K562 (cell line): ENCODE measurements around the gene F12. TPM values are rescaled to one million over a fixed set of nuclear protein-coding genes. Genes with fewer than 3 reads are reported as not detected.
A peak's percentile ranks its signal among the peaks of the same experiment; 100 is the strongest.

Experiments
- BCLAF1 ChIP-seq, 2 experiments: fragments of 450-650 bp in 1 of 2; IDR thresholded peaks; 2 replicates each; pipeline ENCODE4 v1.6.1; 2011 to 2017; ENCODE audit warnings: low read depth in 2 of 2, antibody characterized with exemption in 1 of 2, borderline replicate concordance in 1 of 2, low read length in 1 of 2, mild to moderate bottlenecking in 1 of 2, mixed read lengths in 1 of 2; ENCODE audit not compliant: control insufficient read depth in 1 of 2
- GTF2A2 ChIP-seq: IDR thresholded peaks from 2 replicates; pipeline ENCODE4 v1.6.1; 2016; ENCODE audit warnings: mild to moderate bottlenecking, missing genetic modification characterization, missing compliant biosample characterization
- RBFOX2 ChIP-seq: fragments of 200-400 bp; formaldehyde crosslinking; IDR thresholded peaks from 2 replicates; pipeline ENCODE4 v1.6.1; 2017; ENCODE audit warnings: low read depth, mild to moderate bottlenecking, low read length, moderate library complexity
- ZNF398 ChIP-seq: fragments of 250-450 bp; sonication (Bioruptor Pico); IDR thresholded peaks from 2 replicates; pipeline ENCODE4 v1.8.0; 2021; ENCODE audit warnings: moderate library complexity, mild to moderate bottlenecking, inconsistent platforms
- ZNF583 ChIP-seq: fragments of 250-450 bp; sonication (Bioruptor Pico); IDR thresholded peaks from 2 replicates; pipeline ENCODE4 v1.4.0; 2020
- polyA plus RNA-seq, 8 experiments: library from polyadenylated mRNA; depleted of rRNA in 4 of 8; stranded (reverse) in 5 of 8; unstranded in 3 of 8; fragments of >200 nt; fragmentation: Nextera tagmentation in 2 of 8; fragmentation: Illumina TruSeq in 1 of 8; extraction: Ambion mirVana in 2 of 8; extraction: Trizol in 1 of 8; gene quantifications; 2 replicates each; pipeline versions ENCODE4 v1.2.1 to v1.2.3, GENCODE V29; 2011 to 2014; ENCODE audit warnings: inconsistent platforms in 1 of 8, missing spikeins in 1 of 8
- total RNA-seq, 7 experiments: library from RNA; depleted of rRNA in 6 of 7; stranded (reverse); fragments of >200 nt in 6 of 7; fragmentation: Illumina TruSeq in 2 of 7; extraction: Trizol in 2 of 7; gene quantifications; 2 replicates each; pipeline versions ENCODE4 v1.2.1 to v1.2.3, GENCODE V29; 2011 to 2021; ENCODE audit warnings: low replicate concordance in 1 of 7
- TF ChIP-seq, protein P1 (sequence below): fragments of 250-450 bp; sonication (Bioruptor Pico); IDR thresholded peaks from 2 replicates; pipeline ENCODE4 v1.4.0; 2020
- TF ChIP-seq, protein P2 (sequence below): sonication (generic); formaldehyde crosslinking; IDR thresholded peaks from 2 replicates; pipeline ENCODE4 v1.8.1; 2023; ENCODE audit warnings: mild to moderate bottlenecking, missing genetic modification reagents

Gene F12
- total and polyA plus RNA-seq, 9 of the 15 experiments (the other 6 are each of a cell fraction or from before 2014, with no cell fraction given) = 0.59 to 18.3 (median 3.6) TPM

GRCh38 chr5:177371120-177372033 is 38.0 kb downstream of the F12 start (continued):
- TF ChIP-seq, protein P1, sequence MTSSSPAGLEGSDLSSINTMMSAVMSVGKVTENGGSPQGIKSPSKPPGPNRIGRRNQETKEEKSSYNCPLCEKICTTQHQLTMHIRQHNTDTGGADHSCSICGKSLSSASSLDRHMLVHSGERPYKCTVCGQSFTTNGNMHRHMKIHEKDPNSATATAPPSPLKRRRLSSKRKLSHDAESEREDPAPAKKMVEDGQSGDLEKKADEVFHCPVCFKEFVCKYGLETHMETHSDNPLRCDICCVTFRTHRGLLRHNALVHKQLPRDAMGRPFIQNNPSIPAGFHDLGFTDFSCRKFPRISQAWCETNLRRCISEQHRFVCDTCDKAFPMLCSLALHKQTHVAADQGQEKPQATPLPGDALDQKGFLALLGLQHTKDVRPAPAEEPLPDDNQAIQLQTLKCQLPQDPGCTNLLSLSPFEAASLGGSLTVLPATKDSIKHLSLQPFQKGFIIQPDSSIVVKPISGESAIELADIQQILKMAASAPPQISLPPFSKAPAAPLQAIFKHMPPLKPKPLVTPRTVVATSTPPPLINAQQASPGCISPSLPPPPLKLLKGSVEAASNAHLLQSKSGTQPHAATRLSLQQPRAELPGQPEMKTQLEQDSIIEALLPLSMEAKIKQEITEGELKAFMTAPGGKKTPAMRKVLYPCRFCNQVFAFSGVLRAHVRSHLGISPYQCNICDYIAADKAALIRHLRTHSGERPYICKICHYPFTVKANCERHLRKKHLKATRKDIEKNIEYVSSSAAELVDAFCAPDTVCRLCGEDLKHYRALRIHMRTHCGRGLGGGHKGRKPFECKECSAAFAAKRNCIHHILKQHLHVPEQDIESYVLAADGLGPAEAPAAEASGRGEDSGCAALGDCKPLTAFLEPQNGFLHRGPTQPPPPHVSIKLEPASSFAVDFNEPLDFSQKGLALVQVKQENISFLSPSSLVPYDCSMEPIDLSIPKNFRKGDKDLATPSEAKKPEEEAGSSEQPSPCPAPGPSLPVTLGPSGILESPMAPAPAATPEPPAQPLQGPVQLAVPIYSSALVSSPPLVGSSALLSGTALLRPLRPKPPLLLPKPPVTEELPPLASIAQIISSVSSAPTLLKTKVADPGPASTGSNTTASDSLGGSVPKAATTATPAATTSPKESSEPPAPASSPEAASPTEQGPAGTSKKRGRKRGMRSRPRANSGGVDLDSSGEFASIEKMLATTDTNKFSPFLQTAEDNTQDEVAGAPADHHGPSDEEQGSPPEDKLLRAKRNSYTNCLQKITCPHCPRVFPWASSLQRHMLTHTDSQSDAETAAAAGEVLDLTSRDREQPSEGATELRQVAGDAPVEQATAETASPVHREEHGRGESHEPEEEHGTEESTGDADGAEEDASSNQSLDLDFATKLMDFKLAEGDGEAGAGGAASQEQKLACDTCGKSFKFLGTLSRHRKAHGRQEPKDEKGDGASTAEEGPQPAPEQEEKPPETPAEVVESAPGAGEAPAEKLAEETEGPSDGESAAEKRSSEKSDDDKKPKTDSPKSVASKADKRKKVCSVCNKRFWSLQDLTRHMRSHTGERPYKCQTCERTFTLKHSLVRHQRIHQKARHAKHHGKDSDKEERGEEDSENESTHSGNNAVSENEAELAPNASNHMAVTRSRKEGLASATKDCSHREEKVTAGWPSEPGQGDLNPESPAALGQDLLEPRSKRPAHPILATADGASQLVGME (CRISPR knock-in tag) = no peak
- peak; percentile 11; the same call in 1 of the 2 replicates for TF ChIP-seq RBFOX2
- TF ChIP-seq ZNF398 (CRISPR knock-in tag) = no peak
- no peak for TF ChIP-seq ZNF583 (CRISPR knock-in tag)
- TF ChIP-seq, protein P2, sequence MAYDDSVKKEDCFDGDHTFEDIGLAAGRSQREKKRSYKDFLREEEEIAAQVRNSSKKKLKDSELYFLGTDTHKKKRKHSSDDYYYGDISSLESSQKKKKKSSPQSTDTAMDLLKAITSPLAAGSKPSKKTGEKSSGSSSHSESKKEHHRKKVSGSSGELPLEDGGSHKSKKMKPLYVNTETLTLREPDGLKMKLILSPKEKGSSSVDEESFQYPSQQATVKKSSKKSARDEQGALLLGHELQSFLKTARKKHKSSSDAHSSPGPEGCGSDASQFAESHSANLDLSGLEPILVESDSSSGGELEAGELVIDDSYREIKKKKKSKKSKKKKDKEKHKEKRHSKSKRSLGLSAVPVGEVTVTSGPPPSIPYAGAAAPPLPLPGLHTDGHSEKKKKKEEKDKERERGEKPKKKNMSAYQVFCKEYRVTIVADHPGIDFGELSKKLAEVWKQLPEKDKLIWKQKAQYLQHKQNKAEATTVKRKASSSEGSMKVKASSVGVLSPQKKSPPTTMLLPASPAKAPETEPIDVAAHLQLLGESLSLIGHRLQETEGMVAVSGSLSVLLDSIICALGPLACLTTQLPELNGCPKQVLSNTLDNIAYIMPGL (CRISPR knock-in tag) = no peak
- no peak for TF ChIP-seq GTF2A2 (tag)
- no peak for TF ChIP-seq BCLAF1 (IDR thresholded peaks at IDR 0.05; ENCODE audit: borderline replicate concordance in 1 of 2, control insufficient read depth in 1 of 2, low read depth in 2 of 2, low read length in 1 of 2)
